A549 (cell line): ENCODE data around the gene C16orf89. TPM values are rescaled to one million over a fixed set of nuclear protein-coding genes. Genes with fewer than 3 reads are reported as not detected.
A peak's percentile ranks its signal among the peaks of the same experiment; 100 is the strongest.

Source experiments
- ATAC-seq, 2 experiments: fragments of 200-7000 bp in 1 of 2; fragments of >200 bp in 1 of 2; cut with Nextera tagmentation in 1 of 2; cut with Tn5 transposase in 1 of 2; 3 replicates each; pipeline versions ENCODE4 v1.8.0 to v1.9.1; 2018 to 2020; ENCODE audit warnings: mild to moderate bottlenecking in 1 of 2, moderate library complexity in 1 of 2
- CTCF ChIA-PET: fragments of 300-600 bp; sonication (Branson Sonifier 250); formaldehyde crosslinking; extraction: SDS; loops from one replicate; lab custom pipeline; 2021; ENCODE audit warnings: antibody characterized with exemption, inconsistent platforms; lab: Yijun Ruan, JAX
- POLR2A ChIA-PET: fragments of 350-600 bp; formaldehyde crosslinking; extraction: SDS; loops from one replicate; lab custom pipeline; 2021; ENCODE audit warnings: antibody characterized with exemption, inconsistent platforms; lab: Yijun Ruan, JAX
- DNase-seq, 2 experiments: peaks; one replicate each; pipeline versions ENCODE4 v3.0.0 to v3.0.0-alpha.2; 2011 to 2016; ENCODE audit warnings: low read depth in 1 of 2, low spot score in 1 of 2
- FAIRE-seq: peaks from 2 replicates; lab custom pipeline; 2011; peaks lifted over from hg19 to GRCh38; lab: Jason Lieb, UNC
- H3K27ac ChIP-seq, 2 experiments: fragments of >200 bp; sonication (Bioruptor Twin); formaldehyde crosslinking; 3 replicates each; pipeline ENCODE4 v1.5.1; 2016 to 2017
- H3K4me1 ChIP-seq: fragments of >200 bp; sonication (Bioruptor Twin); formaldehyde crosslinking; 3 replicates; pipeline ENCODE4 v1.6.1; 2016
- H3K4me2 ChIP-seq: fragments of >200 bp; sonication (Bioruptor Twin); formaldehyde crosslinking; 3 replicates; pipeline ENCODE4 v1.6.1; 2016
- H3K4me3 ChIP-seq: fragments of >200 bp; sonication (Bioruptor Twin); formaldehyde crosslinking; 3 replicates; pipeline ENCODE4 v1.5.1; 2016
- H3K9me3 ChIP-seq: fragments of >200 bp; sonication (Bioruptor Twin); formaldehyde crosslinking; 3 replicates; pipeline ENCODE4 v1.6.1; 2016
- CBX8 ChIP-seq: fragments of 200-600 bp; sonication (generic); IDR thresholded peaks from 2 replicates; pipeline ENCODE4 v1.6.1; 2016
- CHD2 ChIP-seq: fragments of 150-350 bp; IDR thresholded peaks from 2 replicates; pipeline ENCODE4 v1.6.1; 2014; ENCODE audit warnings: low read length; ENCODE audit not compliant: partially characterized antibody
- ELK1 ChIP-seq: fragments of 150-350 bp; IDR thresholded peaks from 2 replicates; pipeline ENCODE4 v1.6.1; 2014; ENCODE audit warnings: low read depth, mild to moderate bottlenecking, low read length
- EP300 ChIP-seq, 2 experiments: fragments of >200 bp; sonication (Bioruptor Twin); formaldehyde crosslinking; IDR thresholded peaks; 2 replicates in 1 of 2; 3 replicates in 1 of 2; pipeline ENCODE4 v1.6.1; 2016 to 2017
- FOSB ChIP-seq: fragments of 250-450 bp; sonication (Bioruptor Pico); IDR thresholded peaks from 2 replicates; pipeline ENCODE4 v1.5.0; 2020; ENCODE audit warnings: mild to moderate bottlenecking, moderate library complexity
- HDAC2 ChIP-seq: fragments of 200-600 bp; sonication (generic); IDR thresholded peaks from 2 replicates; pipeline ENCODE4 v1.6.1; 2016
- HES2 ChIP-seq: fragments of >200 bp; sonication (Bioruptor Twin); formaldehyde crosslinking; IDR thresholded peaks from 2 replicates; pipeline ENCODE4 v1.6.1; 2016
- HOXA7 ChIP-seq: fragments of 250-450 bp; sonication (Bioruptor Pico); IDR thresholded peaks from 2 replicates; pipeline ENCODE4 v1.5.0; 2020; ENCODE audit warnings: mild to moderate bottlenecking, moderate library complexity
- JUNB ChIP-seq: fragments of >200 bp; sonication (Bioruptor Twin); formaldehyde crosslinking; IDR thresholded peaks from 2 replicates; pipeline ENCODE4 v1.6.1; 2016
- KDM1A ChIP-seq: fragments of 200-600 bp; sonication (generic); IDR thresholded peaks from 2 replicates; pipeline ENCODE4 v1.6.1; 2016; ENCODE audit warnings: low read depth, mild to moderate bottlenecking
- MAFK ChIP-seq: fragments of 450-650 bp; IDR thresholded peaks from 2 replicates; pipeline ENCODE4 v1.6.1; 2014; ENCODE audit not compliant: partially characterized antibody
- MAX ChIP-seq: IDR thresholded peaks from 2 replicates; pipeline ENCODE4 v1.6.1; 2012
- MYC ChIP-seq: IDR thresholded peaks from 2 replicates; pipeline ENCODE4 v1.6.1; 2012; ENCODE audit warnings: mild to moderate bottlenecking, inconsistent platforms, low read length, improper control_type of control experiment, borderline replicate concordance
- NPAS2 ChIP-seq: fragments of 250-450 bp; sonication (Bioruptor Pico); IDR thresholded peaks from 2 replicates; pipeline ENCODE4 v1.8.0; 2022; ENCODE audit warnings: mild to moderate bottlenecking, moderate library complexity, borderline replicate concordance
- NR3C1 ChIP-seq: fragments of >200 bp; sonication (Bioruptor Twin); formaldehyde crosslinking; IDR thresholded peaks from 3 replicates; pipeline ENCODE4 v1.6.1; 2017
- PBX3 ChIP-seq: IDR thresholded peaks from 2 replicates; pipeline ENCODE4 v1.6.1; 2012
- POLR2A ChIP-seq: IDR thresholded peaks from 2 replicates; pipeline ENCODE4 v1.6.1; 2012; ENCODE audit warnings: mild to moderate bottlenecking, low read length
- POLR2AphosphoS2 ChIP-seq: conservative IDR thresholded peaks from 2 replicates; pipeline ENCODE4 v1.6.1; 2012; ENCODE audit warnings: low read length, improper control_type of control experiment, inconsistent platforms
- RAD21 ChIP-seq, 2 experiments: fragments of >200 bp in 1 of 2; sonication (Bioruptor Twin) in 1 of 2; formaldehyde crosslinking in 1 of 2; IDR thresholded peaks in 1 of 2; conservative IDR thresholded peaks in 1 of 2; 2 replicates in 1 of 2; 3 replicates in 1 of 2; pipeline ENCODE4 v1.6.1; 2012 to 2018; ENCODE audit warnings: inconsistent platforms in 1 of 2
- REST ChIP-seq: fragments of 200-600 bp; sonication (generic); IDR thresholded peaks from 2 replicates; pipeline ENCODE4 v1.6.1; 2016; ENCODE audit warnings: antibody characterized with exemption, mild to moderate bottlenecking, moderate library complexity
- RNF2 ChIP-seq: fragments of 200-600 bp; sonication (generic); IDR thresholded peaks from 2 replicates; pipeline ENCODE4 v1.6.1; 2016; ENCODE audit warnings: low read depth, mild to moderate bottlenecking, antibody characterized with exemption, moderate library complexity, borderline replicate concordance
- SMC3 ChIP-seq: fragments of >200 bp; sonication (Bioruptor Twin); formaldehyde crosslinking; IDR thresholded peaks from 3 replicates; pipeline ENCODE4 v1.6.1; 2018; ENCODE audit warnings: inconsistent platforms
- TFCP2L1 ChIP-seq: fragments of 250-450 bp; sonication (Bioruptor Pico); IDR thresholded peaks from 2 replicates; pipeline ENCODE4 v1.5.0; 2021; ENCODE audit warnings: mild to moderate bottlenecking
- ZC3H11A ChIP-seq: fragments of 450-650 bp; IDR thresholded peaks from 2 replicates; pipeline ENCODE4 v1.6.1; 2014; ENCODE audit warnings: antibody characterized with exemption, mild to moderate bottlenecking
- ZNF302 ChIP-seq: fragments of 250-450 bp; sonication (Bioruptor Pico); IDR thresholded peaks from 2 replicates; pipeline ENCODE4 v1.9.0; 2021; ENCODE audit warnings: inconsistent platforms, mild to moderate bottlenecking, moderate library complexity
- WGBS: methylation state at CpG from one replicate; pipeline ENCODE4 v1.1.6; 2017; ENCODE audit errors: missing lambda C conversion rate; 5-methylcytosine and 5-hydroxymethylcytosine counted together
- polyA plus RNA-seq, 4 experiments: library from polyadenylated mRNA; depleted of rRNA in 3 of 4; stranded (reverse); fragments of >200 nt; fragmentation: RNase III in 1 of 4; extraction: RNeasy Plus Mini Kit Qiagen cat#74134 plus additional on column Dnase treatment in 1 of 4; gene quantifications; 2 replicates in 3 of 4; 3 replicates in 1 of 4; pipeline ENCODE4 v1.2.3, GENCODE V29; 2011 to 2017

C16orf89 gene
- polyA plus RNA-seq, 2 of the 4 experiments (the other 2 are of a cell fraction) = not detected

GRCh38 chr16:5071341-5071680, 5.6 kb upstream of the C16orf89 start:
- WGBS = 26% methylated on average over 7 of the region's 7 CpGs
- Histone ChIP-seq H3K4me1 (peaks cover 4% of the 10 kb centered on the region; the same call in 1 of the 3 replicates), H3K9me3 (no peaks in the 10 kb centered on the region), H3K4me3 (peak overlapping the region; percentile 84), H3K27ac (peak overlapping the region; percentile 82 to 91), H3K4me2 (peak overlapping the region; percentile 88)
- FAIRE-seq (no peak), ATAC-seq (no peak), DNase-seq (no peak)
- ChIA-PET POLR2A (no interaction called here), CTCF (interaction anchor here (0.6 to 1.7 kb wide), 3 partner anchors 13 to 70 kb away, joined by 4 to 8 read pairs (median 4); no protein-coding TSS in a partner anchor)
- TF ChIP-seq MAX (no peak), ELK1 (no peak), NR3C1 (no peak), FOSB (CRISPR knock-in tag) (no peak), HDAC2 (no peak), SMC3 (no peak), NPAS2 (no peak), JUNB (no peak), TFCP2L1 (CRISPR knock-in tag) (no peak), CHD2 (no peak), ZNF302 (no peak)

GRCh38 chr16:5070431-5071186, 4.9 kb upstream of the C16orf89 start:
- H3K27ac ChIP-seq = peak overlapping the region in 1 of 2 experiments; percentile 91; a peak in 4 of 6 replicates
- TF ChIP-seq CHD2 = no peak
- no peak for TF ChIP-seq CBX8
- TF ChIP-seq KDM1A = no peak
- no peak for TF ChIP-seq RNF2
- no peak for TF ChIP-seq MAFK
- TF ChIP-seq HES2 = no peak
- no peak for TF ChIP-seq PBX3
- no peak for TF ChIP-seq HOXA7 (CRISPR knock-in tag)
- no peak for TF ChIP-seq POLR2AphosphoS2
- TF ChIP-seq ZC3H11A = no peak
- no peak for TF ChIP-seq REST
- no peak for TF ChIP-seq EP300 (IDR thresholded peaks at IDR 0.05)
- TF ChIP-seq POLR2A = no peak
- TF ChIP-seq RAD21 (conservative IDR thresholded peaks at IDR 0.05 in 1 of 2, IDR thresholded peaks at IDR 0.05 in 1 of 2) = no peak
- no peak for TF ChIP-seq MYC
- CTCF ChIA-PET = interaction anchor here (1.1 to 1.7 kb wide), 3 partner anchors 14 to 21 kb away, joined by 3 to 8 read pairs (median 4); no protein-coding TSS in a partner anchor

More at GRCh38 chr16:5070431-5071186, 4.9 kb upstream of the C16orf89 start:
- DNase-seq = no peak
- Histone ChIP-seq H3K4me3 (no peak overlapping the region), H3K4me2 (no peak overlapping the region; the same call in 2 of the 3 replicates), H3K9me3 (no peaks in the 10 kb centered on the region), H3K4me1 (peaks cover 4% of the 10 kb centered on the region; the same call in 1 of the 3 replicates)
- POLR2A ChIA-PET = no interaction called here
- no peak for ATAC-seq
- 62% methylated on average over 12 of the region's 15 CpGs for WGBS
- FAIRE-seq = no peak
